HG03159 (cell line): Measurements from ENCODE around the gene LUC7L.
"Not testable (repeated sequence)": the region's sequence is repeated elsewhere in the genome, so short reads cannot be mapped to it uniquely, and the experiment has no call there.

ENCODE experiments used
- ATAC-seq: cut with Tn5 transposase; IDR thresholded peaks from one replicate; pipeline ENCODE4 v1.9.1; 2021; ENCODE audit warnings: mild to moderate bottlenecking, moderate library complexity; ENCODE audit not compliant: unreplicated experiment

LUC7L gene

DNA sequence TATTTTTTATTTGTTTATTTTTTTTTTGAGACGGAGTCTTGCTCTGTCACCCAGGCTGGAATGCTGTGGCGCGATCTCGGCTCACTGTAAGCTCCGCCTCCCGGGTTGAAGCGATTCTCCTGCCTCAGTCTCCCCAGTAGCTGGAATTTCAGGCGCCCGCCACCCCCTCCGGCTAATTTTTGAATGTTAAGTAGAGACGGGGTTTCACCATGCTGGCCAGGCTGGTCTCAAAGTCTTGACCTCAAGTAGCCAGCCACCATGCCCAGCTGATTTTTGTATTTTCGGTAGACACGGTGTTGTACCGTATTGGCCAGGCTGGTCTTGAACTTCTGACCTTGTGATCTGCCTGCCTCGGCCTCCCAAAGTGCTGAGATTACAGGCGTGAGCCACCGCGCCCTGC lies 1.1 kb upstream of the LUC7L start:
- ATAC-seq, result not testable (repeated sequence)

DNA sequence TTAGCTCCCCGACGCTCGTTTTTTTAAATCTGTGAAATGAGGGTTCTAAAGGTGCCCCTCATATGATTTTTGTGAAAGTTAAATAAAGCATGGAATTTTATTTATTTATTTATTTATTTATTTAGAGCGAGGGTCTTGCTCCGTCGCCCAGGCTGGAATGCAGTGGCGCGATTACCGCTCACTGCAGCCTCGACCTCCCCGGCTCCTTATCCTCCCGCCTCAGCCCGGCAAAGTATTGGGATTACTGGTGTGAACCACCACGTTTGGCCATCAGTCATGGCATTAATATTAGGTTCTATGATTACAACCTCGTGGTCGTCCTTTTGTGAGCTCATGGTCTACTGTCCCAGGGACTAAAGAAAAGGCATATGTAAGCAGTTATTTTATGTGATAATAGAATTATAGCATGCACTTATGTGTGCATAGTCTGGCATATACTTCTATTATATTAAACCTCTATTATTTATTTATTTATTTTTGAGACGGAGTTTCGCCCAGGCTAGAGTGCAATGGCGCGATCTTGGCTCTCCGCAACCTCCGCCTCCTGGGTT lies 557 bp upstream of the LUC7L start:
- ATAC-seq, result no peak

DNA sequence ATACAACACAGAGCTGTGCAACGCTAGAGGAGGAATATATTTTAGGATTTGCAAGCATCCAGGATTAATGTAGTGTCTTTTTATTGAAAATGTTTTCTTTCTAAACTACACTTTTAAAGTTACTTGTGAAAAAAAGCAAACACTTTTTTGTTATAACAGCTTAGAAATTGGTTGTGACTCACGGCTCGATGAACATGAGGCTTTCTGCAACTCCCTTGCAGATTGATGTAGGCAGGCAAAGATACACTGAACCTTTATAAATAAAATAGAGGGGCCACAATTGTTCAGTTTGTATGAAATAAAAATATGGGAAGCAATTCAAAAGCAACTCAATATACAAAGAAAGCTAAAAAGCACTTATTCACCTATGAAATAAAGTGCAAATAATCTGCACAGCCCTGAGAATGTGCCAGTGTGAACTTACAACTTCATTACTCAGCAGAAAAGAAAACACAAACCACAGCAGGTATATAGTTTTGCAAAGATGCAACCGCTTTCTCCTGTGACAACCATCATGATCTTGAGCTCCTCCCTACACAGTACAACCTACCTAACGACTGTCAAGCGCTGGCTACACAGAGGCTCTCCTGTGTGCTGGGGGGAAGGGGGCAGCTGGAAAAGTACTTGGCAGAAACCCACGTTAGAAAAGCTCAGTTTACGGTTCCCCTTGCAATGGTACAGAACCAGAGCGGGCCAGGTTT lies 948 bp downstream of the LUC7L start:
- ATAC-seq, result peak; percentile 14

DNA sequence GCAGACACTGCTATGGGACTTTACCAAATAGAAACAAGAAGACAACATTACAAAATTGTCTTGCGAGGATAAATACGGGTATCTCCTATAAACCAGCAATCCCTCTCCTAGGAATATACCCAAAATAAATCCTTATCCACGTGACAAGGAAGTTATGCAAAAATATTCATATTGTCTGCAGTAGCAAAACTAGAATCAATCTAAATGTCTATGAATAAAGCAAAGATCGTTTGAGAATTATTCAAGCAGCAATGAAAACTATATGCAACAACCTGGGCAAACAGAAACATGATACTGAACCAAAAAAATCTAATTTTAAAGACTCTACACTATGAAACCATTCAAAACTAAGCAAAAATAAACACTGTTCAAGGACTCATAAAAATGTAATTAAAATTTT lies 9.2 kb downstream of the LUC7L start:
- no peak for ATAC-seq

DNA sequence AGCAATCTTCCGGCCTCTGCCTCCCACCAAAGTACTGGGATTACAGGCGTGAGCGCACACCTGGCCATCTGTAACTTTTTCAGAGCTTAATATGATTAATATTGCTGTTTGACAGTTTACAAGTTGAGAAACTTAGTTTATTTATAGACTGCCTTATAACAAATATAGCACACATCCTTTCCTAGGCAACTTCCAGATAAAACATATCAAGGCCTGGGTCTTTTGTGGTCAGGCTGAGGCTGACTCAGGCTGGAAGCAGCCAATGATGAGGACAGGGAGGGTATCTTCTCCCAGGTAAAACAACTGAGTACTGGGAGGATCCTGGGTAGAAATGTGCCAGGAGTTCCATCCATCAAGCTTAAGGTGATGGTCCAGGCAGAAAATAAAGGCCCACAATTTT lies 16.2 kb downstream of the LUC7L start:
- no peak for ATAC-seq

DNA sequence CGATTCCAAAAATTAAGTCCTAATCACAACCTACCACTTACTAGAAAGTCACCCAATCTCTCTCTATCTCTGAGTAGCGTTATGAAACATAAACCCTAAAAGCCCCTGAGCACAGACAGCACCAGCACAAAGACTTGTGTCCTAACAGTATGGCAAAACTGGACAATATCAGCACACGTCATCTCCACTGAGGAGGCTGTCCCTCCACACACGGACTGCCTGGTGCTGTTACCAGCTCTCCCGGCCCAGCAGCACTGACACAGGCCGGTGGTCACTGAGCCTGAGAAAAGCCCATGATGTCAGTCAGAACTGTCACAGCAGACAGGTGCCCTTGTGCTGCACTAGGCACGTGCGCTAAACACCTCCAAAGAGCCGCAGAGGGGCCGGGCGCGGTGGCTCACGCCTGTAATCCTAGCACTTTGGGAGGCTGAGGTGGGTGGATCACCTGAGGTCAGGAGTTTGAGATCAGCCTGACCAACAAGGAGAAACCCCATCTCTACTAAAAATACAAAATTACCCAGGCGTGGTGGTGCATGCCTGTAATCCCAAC lies 17.5 kb downstream of the LUC7L start:
- not testable (repeated sequence) for ATAC-seq

DNA sequence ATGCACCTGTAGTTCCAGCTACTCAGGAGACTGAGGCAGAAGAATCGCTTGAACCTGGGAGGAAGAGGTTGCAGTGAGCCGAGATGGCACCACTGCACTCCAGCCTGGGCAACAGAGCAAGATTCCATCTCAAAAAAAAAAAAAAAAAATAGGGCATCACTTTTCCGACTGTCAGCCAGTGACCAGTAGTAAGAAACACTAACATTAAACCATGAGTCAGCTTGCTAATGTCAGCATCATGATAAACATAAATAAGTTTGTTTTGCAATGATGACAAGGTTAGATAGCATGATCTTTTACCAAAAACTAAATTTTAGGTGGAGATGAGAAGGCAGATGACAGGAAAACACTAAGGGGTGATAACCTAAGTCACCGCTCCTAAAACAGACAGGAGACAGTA lies 19.9 kb downstream of the LUC7L start:
- not testable (repeated sequence) for ATAC-seq

DNA sequence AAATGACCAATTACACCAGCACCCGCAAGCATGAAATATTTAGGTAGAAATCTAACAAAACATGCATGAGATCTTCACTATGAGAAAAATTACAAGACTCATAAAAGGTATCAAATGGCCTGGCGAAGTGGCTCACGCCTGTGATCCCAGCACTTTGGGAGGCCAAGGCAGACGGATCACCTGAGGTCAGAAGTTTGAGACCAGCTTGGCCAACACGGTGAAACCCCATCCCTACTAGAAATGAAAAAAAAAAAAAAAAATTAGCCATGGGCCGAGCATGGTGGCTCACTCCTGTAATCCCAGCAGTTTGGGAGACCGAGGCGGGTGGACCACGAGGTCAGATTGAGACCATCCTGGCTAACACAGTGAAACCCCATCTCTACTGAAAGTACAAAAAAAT lies 25.2 kb downstream of the LUC7L start:
- not testable (repeated sequence) for ATAC-seq

DNA sequence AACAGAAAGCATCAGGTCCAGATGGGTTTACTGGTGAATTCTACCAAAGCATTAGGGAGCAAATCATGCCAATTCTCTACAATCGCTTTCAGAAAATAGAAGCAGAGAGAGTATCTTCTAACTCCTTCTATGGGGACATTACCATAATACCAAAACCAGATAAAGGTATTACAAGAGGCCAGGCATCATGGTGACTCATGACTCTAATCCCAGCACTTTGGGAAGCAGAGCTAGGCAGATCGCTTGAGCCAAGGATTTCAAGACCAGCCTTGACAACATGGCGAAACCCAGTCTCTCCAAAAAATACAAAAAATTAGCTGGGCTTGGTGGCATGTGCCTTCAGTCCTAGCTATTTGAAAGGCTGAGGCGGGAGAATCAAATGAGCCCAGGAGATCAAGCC lies 26.0 kb downstream of the LUC7L start:
- ATAC-seq, result no peak

DNA sequence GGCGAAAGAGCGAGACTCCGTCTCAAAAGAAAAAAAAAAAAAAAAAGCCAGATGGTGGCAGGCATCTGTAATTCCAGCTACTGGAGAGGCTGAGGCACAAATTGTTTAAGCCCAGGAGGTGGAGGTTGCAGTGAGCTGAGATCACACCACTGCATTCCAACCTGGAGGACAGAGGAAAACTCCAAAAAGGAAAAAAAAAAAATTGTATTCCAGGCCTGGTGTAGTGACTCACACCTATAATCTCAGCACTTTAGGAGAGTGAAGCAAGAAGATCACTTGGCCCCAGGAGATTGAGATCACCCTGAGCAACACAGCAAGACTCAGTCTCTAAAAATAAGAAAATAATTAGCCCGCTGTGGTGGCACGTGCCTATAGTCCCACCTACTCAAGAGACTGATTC lies 28.9 kb downstream of the LUC7L start:
- ATAC-seq, result no peak

DNA sequence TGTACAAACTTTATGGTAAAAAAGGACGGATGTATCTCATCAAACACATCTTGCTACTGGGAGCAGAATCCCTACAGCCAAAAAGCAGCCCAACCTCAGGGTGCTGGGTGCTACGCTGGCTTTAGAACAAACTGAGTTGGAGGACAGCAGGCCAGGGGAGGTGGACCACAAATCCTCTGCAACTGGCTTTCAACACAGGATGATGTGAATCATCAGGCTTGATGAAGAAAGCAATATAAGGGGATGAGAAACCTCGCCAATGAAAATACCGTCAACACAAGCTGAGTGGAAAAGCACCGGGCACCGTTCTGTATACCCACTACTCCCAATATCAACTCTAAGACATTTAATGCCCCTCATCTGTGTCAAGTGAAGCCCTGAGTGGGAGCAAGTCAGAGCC lies 34.7 kb downstream of the LUC7L start:
- no peak for ATAC-seq

DNA sequence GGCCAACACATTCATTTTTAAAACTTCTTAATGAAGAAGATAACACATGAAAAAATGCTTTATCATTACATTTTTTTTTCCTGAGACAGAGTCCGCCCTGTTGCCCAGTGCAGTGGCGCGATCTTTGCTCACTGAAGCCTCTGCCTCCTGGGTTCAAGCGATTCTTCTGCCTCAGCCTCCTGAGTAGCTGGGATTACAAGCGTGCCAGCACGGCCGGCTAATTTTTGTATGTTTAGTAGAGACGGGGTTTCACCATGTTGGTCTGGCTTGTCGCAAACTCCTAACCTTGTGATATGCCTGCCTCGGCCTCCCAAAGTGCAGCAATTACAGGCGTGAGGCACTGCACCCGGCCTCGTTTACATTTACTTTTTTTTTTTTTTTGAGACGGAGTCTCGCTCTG lies 35.8 kb downstream of the LUC7L start:
- ATAC-seq, result no peak

DNA sequence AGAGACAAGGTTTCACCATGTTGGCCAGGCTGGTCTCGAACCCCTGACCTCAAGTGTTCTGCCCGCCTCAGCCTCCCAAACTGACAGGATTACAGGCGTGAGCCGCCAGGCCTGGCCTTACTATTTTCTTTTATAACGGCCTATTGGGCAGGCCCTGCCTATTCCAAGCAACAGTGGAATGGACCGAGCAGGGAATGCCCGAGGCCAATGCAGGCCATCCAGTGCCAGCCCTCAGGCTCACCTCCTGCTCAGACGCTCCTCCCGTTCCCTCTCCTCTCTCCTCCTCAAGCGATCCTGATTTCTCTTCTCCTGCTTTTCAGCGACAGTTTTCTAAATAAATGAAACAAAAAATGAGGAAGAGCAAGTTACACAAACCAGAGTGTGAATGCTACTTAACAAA lies 36.6 kb downstream of the LUC7L start:
- ATAC-seq, result no peak

DNA sequence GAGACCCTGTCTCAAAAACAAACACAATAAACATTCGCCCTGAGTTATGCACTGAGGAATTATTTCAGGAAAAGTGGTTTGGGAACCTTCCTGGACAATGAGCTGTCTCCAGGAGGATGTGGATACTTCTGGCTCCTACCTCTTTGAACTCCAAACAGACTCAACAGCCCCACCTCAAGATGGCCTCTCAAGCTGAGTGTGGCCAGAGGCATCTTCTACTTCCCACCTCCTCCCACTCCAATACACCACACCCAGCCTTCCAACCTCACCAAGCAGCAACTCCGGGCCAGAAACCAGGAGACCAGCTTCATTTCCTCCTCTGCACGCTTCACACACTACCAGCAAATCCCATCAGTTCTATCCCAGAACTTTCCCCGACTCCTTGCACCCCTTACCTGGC lies 37.4 kb downstream of the LUC7L start:
- ATAC-seq, result no peak

DNA sequence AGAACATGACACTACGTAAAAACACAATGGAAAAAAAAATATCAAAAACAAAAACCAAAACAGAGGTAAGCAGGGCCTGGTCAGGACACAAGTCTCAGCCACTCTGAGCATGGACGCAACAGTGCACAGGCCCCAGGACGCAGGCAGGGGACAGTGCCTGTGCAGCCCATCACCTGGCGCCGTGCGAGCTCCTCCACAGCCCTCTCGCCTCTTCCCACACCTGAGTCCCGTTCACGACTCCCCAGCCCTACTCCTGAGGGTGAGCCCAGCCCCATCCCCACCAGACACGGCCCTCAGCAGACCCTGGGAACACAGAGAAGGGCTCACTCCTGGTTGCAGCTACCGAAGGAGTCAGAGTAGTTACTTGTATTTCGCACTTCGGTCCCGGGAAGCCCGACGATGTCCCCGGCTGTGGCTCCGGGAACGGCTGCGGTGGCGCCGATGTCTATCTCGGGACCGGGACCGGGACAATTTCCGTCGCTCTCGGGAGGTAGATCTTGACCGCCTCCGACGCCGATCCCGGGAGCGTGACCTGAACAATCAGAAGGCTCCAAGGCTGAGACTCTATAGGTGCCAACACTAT lies 39.6 kb downstream of the LUC7L start:
- no peak for ATAC-seq

DNA sequence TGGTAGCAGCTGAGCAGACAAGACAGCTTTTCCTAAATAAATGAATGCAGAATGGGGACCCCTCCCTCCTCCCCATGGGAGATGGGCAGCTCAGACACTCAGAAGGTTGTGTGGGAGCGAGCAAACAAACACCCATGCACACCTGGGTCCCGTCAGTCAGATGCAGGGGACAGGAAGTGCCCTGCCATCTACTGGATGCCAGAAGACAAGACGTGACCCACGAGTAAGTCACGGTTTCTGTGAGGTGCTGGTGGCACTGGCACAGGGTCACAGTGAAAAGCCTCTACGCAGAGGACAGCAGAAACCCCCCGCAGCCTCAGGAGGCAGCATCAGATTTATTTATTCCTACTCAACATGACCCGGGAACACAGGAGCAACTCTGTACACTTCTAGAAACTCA lies 40.6 kb downstream of the LUC7L start:
- ATAC-seq, result no peak

DNA sequence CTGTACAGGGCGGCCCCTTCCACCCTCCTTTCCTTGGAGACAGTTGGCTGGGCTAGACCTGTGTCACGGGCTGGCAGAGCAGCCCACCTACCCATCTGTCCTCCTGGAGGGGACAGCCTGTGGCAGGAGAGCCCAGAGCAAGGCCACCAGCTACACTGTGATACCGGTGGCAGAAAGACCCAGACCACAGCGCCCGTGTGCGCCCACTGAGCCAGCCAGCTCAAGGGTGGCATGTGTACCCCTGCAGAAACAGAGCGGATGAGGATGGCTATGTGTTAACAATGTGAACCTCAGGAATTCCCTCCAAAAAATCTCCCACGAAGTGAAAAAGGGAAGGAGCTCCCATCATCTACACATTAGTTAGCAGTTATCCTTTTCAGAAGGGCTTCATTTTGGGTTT lies 41.9 kb downstream of the LUC7L start:
- ATAC-seq, result no peak

DNA sequence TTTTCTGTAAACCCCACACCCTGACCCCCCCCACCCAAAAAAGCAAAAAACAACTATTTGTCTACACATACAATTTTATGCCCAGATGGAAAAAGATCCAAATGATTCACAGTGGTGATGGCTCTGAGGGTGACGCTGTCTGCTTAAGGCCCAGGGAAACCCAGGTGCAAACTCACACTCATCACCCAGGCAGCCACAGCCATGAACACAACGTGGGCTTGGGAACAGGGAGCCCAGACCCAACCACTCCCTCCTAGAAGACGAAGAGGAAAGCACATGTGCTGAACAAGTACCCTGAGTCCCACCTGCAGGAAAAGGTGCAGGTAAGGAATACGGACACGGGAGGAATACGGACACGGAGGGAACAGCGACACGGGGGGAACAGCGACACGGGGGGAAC lies 43.6 kb downstream of the LUC7L start:
- ATAC-seq, result no peak

DNA sequence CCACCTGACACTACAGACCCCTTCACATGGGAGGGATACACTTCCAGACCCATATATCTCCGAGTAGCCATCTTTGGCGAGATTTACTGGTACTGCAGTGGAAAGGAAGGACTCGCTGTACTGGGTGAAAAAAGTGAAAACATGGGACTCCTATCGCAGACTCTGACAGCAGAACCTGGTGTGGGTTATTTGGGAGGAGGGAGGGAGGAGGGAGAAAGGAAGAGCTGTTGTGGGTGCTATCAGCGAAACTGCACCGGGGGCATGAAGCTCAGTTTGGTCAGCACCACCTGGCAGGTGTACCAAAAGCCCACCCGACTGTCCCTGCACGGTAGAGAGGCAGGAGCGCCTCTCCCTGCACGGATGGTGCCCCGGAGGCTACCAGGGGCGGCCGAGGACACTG lies 44.0 kb downstream of the LUC7L start:
- no peak for ATAC-seq

DNA sequence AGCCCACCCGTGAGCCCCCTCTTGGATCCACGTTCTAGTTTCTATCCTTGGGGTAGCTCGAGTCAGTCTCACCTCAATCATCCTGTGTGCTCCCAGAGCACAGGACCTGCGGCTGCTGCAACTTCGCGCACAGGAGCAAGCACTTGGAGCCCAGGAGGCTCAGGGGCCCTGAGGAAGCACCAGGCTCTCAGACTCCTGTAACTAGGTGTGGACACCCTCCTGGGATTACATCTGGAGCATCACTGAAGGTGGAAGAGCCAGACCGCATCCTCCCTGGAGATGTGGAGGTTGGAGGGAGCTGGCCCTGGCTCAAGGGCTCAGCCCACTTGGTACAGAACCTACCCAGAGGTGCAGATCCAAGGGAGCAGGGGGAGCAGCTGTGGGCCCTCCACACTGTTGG lies 46.2 kb downstream of the LUC7L start:
- no peak for ATAC-seq

DNA sequence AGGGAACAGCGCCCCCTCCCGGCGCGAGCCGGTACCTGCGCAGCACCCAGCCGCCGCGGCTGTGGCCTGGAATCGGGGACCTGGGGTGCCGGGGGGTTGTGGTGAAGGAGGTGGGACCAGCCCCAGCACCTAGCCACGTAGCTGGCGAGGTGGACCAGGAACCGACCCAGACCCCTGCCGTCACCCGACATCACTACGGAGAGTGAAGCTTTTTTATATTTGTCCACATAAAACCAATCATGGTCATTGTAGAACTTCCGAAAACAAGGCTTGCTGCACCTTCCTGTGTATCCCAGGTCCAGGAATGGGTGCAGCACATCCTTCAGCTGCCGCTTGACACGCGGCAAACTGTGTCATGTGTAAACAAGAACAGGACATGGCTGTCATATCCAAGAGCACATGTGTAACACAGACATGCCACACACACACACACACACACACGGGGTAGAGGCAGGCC lies 47.7 kb downstream of the LUC7L start:
- no peak for ATAC-seq
